A673 (cell line): Measurements from ENCODE around the gene DOCK1. TPM values are rescaled to one million over a fixed set of nuclear protein-coding genes. Genes with fewer than 3 reads are reported as not detected.

ENCODE experiments used
- BruUV-seq: library from RNA; stranded (reverse); fragments of 400-500 nt; replicated peaks from 2 replicates; lab custom pipeline; 2021; lab: Mats Ljungman, UMichigan
- CTCF ChIA-PET: fragments of 300-600 bp; sonication (Branson Sonifier 250); formaldehyde crosslinking; loops from one replicate; lab custom pipeline; 2022; ENCODE audit warnings: antibody characterized with exemption; lab: Charles Lee
- POLR2A ChIA-PET: fragments of 300-600 bp; sonication (Branson Sonifier 250); formaldehyde crosslinking; loops from one replicate; lab custom pipeline; 2022; ENCODE audit warnings: antibody characterized with exemption; ENCODE audit not compliant: low non-redundant PET; lab: Charles Lee
- DNase-seq: peaks from one replicate; pipeline ENCODE4 v3.0.0-alpha.2; 2015; ENCODE audit warnings: low spot score
- H3K27ac ChIP-seq: fragments of 200-600 bp; sonication (generic); 2 replicates; pipeline ENCODE4 v1.5.1; 2016; ENCODE audit warnings: mixed run types, low read depth, mild to moderate bottlenecking, mixed read lengths, antibody characterized with exemption, low read length; ENCODE audit not compliant: poor library complexity, severe bottlenecking
- H3K27me3 ChIP-seq: fragments of 200-600 bp; sonication (generic); replicated peaks from 2 replicates; pipeline ENCODE4 v1.6.1; 2017; ENCODE audit warnings: mixed run types, low read depth, mild to moderate bottlenecking, mixed read lengths, antibody characterized with exemption, low read length; ENCODE audit not compliant: insufficient read depth, poor library complexity
- H3K36me3 ChIP-seq: fragments of 200-600 bp; sonication (generic); 2 replicates; pipeline ENCODE4 v1.6.1; 2016; ENCODE audit warnings: mixed run types, mild to moderate bottlenecking, mixed read lengths, antibody characterized with exemption, low read length; ENCODE audit not compliant: insufficient read depth, poor library complexity, severe bottlenecking
- H3K4me1 ChIP-seq: fragments of 200-600 bp; sonication (generic); 2 replicates; pipeline ENCODE4 v1.6.1; 2017; ENCODE audit warnings: mixed run types, mild to moderate bottlenecking, mixed read lengths, antibody characterized with exemption, low read length; ENCODE audit not compliant: insufficient read depth, poor library complexity, severe bottlenecking
- H3K4me3 ChIP-seq: fragments of 200-600 bp; sonication (generic); 2 replicates; pipeline ENCODE4 v1.5.1; 2016; ENCODE audit warnings: low read depth, mixed run types, mild to moderate bottlenecking, mixed read lengths, low read length; ENCODE audit not compliant: poor library complexity, severe bottlenecking
- H3K9me3 ChIP-seq: fragments of 200-600 bp; sonication (generic); 2 replicates; pipeline ENCODE4 v1.6.1; 2016; ENCODE audit warnings: mixed run types, low read depth, mild to moderate bottlenecking, mixed read lengths, antibody characterized with exemption, low read length; ENCODE audit not compliant: poor library complexity, severe bottlenecking
- CTCF ChIP-seq: fragments of 300-800, 200-600 bp; sonication (generic); conservative IDR thresholded peaks from 2 replicates; pipeline ENCODE4 v1.5.1; 2017; ENCODE audit warnings: low read depth, mild to moderate bottlenecking, antibody characterized with exemption, low read length, moderate library complexity, mixed read lengths
- EZH2 ChIP-seq: fragments of 200-600 bp; sonication (generic); IDR thresholded peaks from 2 replicates; pipeline ENCODE4 v1.6.1; 2017; ENCODE audit warnings: borderline replicate concordance, low read depth, mild to moderate bottlenecking, mixed read lengths, antibody characterized with exemption, low read length; ENCODE audit not compliant: poor library complexity, severe bottlenecking
- intact Hi-C: fragments of 100-400 bp; cut with micrococcal nuclease; formaldehyde crosslinking; loops from one replicate; pipeline ENCODE4 v1.10.0; 2022; ENCODE audit not compliant: unreplicated experiment
- total RNA-seq: library from RNA; stranded (reverse); gene quantifications from 2 replicates; pipeline ENCODE4 v1.2.3, GENCODE V29; 2021

The DOCK1 gene
- total RNA-seq, 1 experiment from 2014 or later = 30.7 TPM

GRCh38 chr10:127252818-127253217 is 347.6 kb downstream of the DOCK1 start:
- CTCF ChIA-PET = no interaction called here

GRCh38 chr10:127254276-127254675 is 349.0 kb downstream of the DOCK1 start:
- CTCF ChIA-PET = interaction anchor here (0.6 to 1.0 kb wide), 2 partner anchors 10 to 14 kb away, joined by 3 read pairs; no protein-coding TSS in a partner anchor

More at GRCh38 chr10:127252818-127253217, 347.6 kb downstream of the DOCK1 start:
- no peak overlapping the region for H3K27ac ChIP-seq
- no peak for DNase-seq
- no peaks in the 10 kb centered on the region for H3K9me3 ChIP-seq
- H3K36me3 ChIP-seq = no peaks in the 10 kb centered on the region
- intact Hi-C loops = no loop called here
- TF ChIP-seq CTCF = no peak
- no peak overlapping the region for H3K4me3 ChIP-seq
- no peaks in the 10 kb centered on the region for H3K4me1 ChIP-seq
- no peaks in the 10 kb centered on the region for H3K27me3 ChIP-seq
- BruUV-seq = no TSS peak
- POLR2A ChIA-PET = no interaction called here

GRCh38 chr10:127257395-127257794 is 352.2 kb downstream of the DOCK1 start:
- Histone ChIP-seq H3K27ac (no peak overlapping the region), H3K36me3 (no peaks in the 10 kb centered on the region), H3K9me3 (no peaks in the 10 kb centered on the region), H3K27me3 (no peaks in the 10 kb centered on the region), H3K4me1 (no peaks in the 10 kb centered on the region), H3K4me3 (no peak overlapping the region)
- CTCF ChIA-PET = no interaction called here
- POLR2A ChIA-PET = no interaction called here
- no TSS peak for BruUV-seq
- TF ChIP-seq CTCF (no peak), EZH2 (no peak)
- intact Hi-C loops = no loop called here
- no peak for DNase-seq

More at GRCh38 chr10:127254276-127254675, 349.0 kb downstream of the DOCK1 start:
- intact Hi-C loops = no loop called here
- BruUV-seq = no TSS peak
- DNase-seq = peak; percentile 42
- H3K27ac ChIP-seq = no peak overlapping the region
- POLR2A ChIA-PET = interaction anchor here (0.6 kb wide), 1 partner anchor 82 kb away, joined by 3 read pairs; no protein-coding TSS in a partner anchor
- H3K9me3 ChIP-seq = no peaks in the 10 kb centered on the region
- H3K4me3 ChIP-seq = no peak overlapping the region
- no peaks in the 10 kb centered on the region for H3K36me3 ChIP-seq
- no peak for TF ChIP-seq EZH2
- no peak for TF ChIP-seq CTCF
- H3K27me3 ChIP-seq = no peaks in the 10 kb centered on the region
- no peaks in the 10 kb centered on the region for H3K4me1 ChIP-seq
